Progenitor cell of endocrine pancreas (in vitro differentiated cells): ENCODE results near the gene MTERF2. TPM values are rescaled to one million over a fixed set of nuclear protein-coding genes. Genes with fewer than 3 reads are reported as not detected.
"Not testable (repeated sequence)": the region's sequence is repeated elsewhere in the genome, so short reads cannot be mapped to it uniquely, and the experiment has no call there.

Source experiments
- DNase-seq: peaks from one replicate; pipeline ENCODE4 v3.0.0; 2021; ENCODE audit warnings: low spot score; ENCODE audit not compliant: unreplicated experiment
- H3K27ac Mint-ChIP-seq: 2 replicates; pipeline ENCODE4 v1.8.0; 2021; ENCODE audit warnings: mild to moderate bottlenecking, moderate library complexity, mixed read lengths
- H3K27me3 Mint-ChIP-seq: 2 replicates; pipeline ENCODE4 v1.8.0; 2021; ENCODE audit warnings: mixed read lengths
- H3K36me3 Mint-ChIP-seq: 2 replicates; pipeline ENCODE4 v1.8.0; 2022; ENCODE audit warnings: mixed read lengths; ENCODE audit not compliant: insufficient read depth
- H3K4me1 Mint-ChIP-seq: 2 replicates; pipeline ENCODE4 v1.8.0; 2021; ENCODE audit warnings: low read depth, mixed read lengths
- H3K4me3 Mint-ChIP-seq: 2 replicates; pipeline ENCODE4 v1.8.0; 2021; ENCODE audit warnings: low read depth, mild to moderate bottlenecking, moderate library complexity, mixed read lengths
- H3K9me3 Mint-ChIP-seq: 2 replicates; pipeline ENCODE4 v1.8.0; 2021; ENCODE audit warnings: low read depth, mixed read lengths
- CTCF ChIP-seq: fragments of 200-600 bp; sonication (generic); IDR thresholded peaks from one replicate; pipeline ENCODE4 v1.5.0; 2021; ENCODE audit warnings: antibody characterized with exemption, mild to moderate bottlenecking; ENCODE audit not compliant: unreplicated experiment
- total RNA-seq: library from RNA; stranded (reverse); gene quantifications from 2 replicates; pipeline ENCODE4 v1.2.1, GENCODE V29; 2021

Gene MTERF2
- total RNA-seq, 1 donor from 2014 or later, result 15.3 TPM

- H3K36me3 Mint-ChIP-seq, result no peaks in the 10 kb centered on the region
- DNase-seq, result no peak
- H3K27ac Mint-ChIP-seq, result no peak overlapping the region
- peaks cover 3% of the 10 kb centered on the region for H3K9me3 Mint-ChIP-seq
- TF ChIP-seq CTCF, result no peak
- H3K27me3 Mint-ChIP-seq, result no peaks in the 10 kb centered on the region
- H3K4me1 Mint-ChIP-seq, result peaks cover 22% of the 10 kb centered on the region
- no peak overlapping the region for H3K4me3 Mint-ChIP-seq
Observed at GRCh38 chr12:107031061-107031460, 44.1 kb upstream of the MTERF2 start.

GRCh38 chr12:107029081-107029480 lies 42.1 kb upstream of the MTERF2 start:
- Mint-ChIP-seq H3K9me3 (no peaks in the 10 kb centered on the region), H3K36me3 (no peaks in the 10 kb centered on the region), H3K4me3 (no peak overlapping the region), H3K4me1 (peaks cover 22% of the 10 kb centered on the region), H3K27ac (no peak overlapping the region), H3K27me3 (no peaks in the 10 kb centered on the region)
- no peak for TF ChIP-seq CTCF
- DNase-seq, result no peak

- Mint-ChIP-seq H3K4me3 (no peak overlapping the region), H3K4me1 (peaks cover 22% of the 10 kb centered on the region), H3K27me3 (no peaks in the 10 kb centered on the region), H3K36me3 (no peaks in the 10 kb centered on the region), H3K27ac (no peak overlapping the region), H3K9me3 (no peaks in the 10 kb centered on the region)
- no peak for TF ChIP-seq CTCF
- DNase-seq, result no peak
Observed at GRCh38 chr12:107027636-107028053, 40.7 kb upstream of the MTERF2 start.

- no peak overlapping the region for H3K27ac Mint-ChIP-seq
Observed at GRCh38 chr12:107026806-107027635, 40.1 kb upstream of the MTERF2 start.

GRCh38 chr12:107026356-107026755 lies 39.4 kb upstream of the MTERF2 start:
- not testable (repeated sequence) for H3K27me3 Mint-ChIP-seq, DNase-seq, H3K27ac Mint-ChIP-seq, H3K36me3 Mint-ChIP-seq, H3K9me3 Mint-ChIP-seq, H3K4me3 Mint-ChIP-seq
- H3K4me1 Mint-ChIP-seq, result peaks cover 21% of the 10 kb centered on the region

More at GRCh38 chr12:107026806-107027635, 40.1 kb upstream of the MTERF2 start:
- Mint-ChIP-seq H3K9me3 (no peaks in the 10 kb centered on the region), H3K4me3 (no peak overlapping the region), H3K36me3 (no peaks in the 10 kb centered on the region), H3K4me1 (peaks cover 22% of the 10 kb centered on the region), H3K27me3 (no peaks in the 10 kb centered on the region)
- TF ChIP-seq CTCF, result no peak
- no peak for DNase-seq

- no peak for TF ChIP-seq CTCF
- DNase-seq, result no peak
- Mint-ChIP-seq H3K27me3 (no peaks in the 10 kb centered on the region), H3K27ac (no peak overlapping the region), H3K36me3 (peaks cover under 1% of the 10 kb centered on the region), H3K4me1 (peaks cover 17% of the 10 kb centered on the region), H3K9me3 (no peaks in the 10 kb centered on the region), H3K4me3 (no peak overlapping the region)
Observed at GRCh38 chr12:107025671-107026070, 38.7 kb upstream of the MTERF2 start.
